DOHH2 (cell line): Measurements from ENCODE around the gene SUN3.
A peak's percentile ranks its signal among the peaks of the same experiment; 100 is the strongest.
"Not testable (repeated sequence)": the region's sequence is repeated elsewhere in the genome, so short reads cannot be mapped to it uniquely, and the experiment has no call there.

Source experiments
- H3F3A ChIP-seq: fragments of 200-600 bp; sonication (generic), shearing (Covaris generic); 2 replicates; pipeline ENCODE4 v1.6.0; 2016; ENCODE audit warnings: antibody characterized with exemption, mild to moderate bottlenecking; ENCODE audit not compliant: control insufficient read depth, insufficient read depth
- H3K27ac ChIP-seq: fragments of 200-600 bp; sonication (generic); 2 replicates; pipeline ENCODE4 v1.5.1; 2014; ENCODE audit warnings: low read depth, mild to moderate bottlenecking, low read length, moderate library complexity
- H3K27me3 ChIP-seq: fragments of 200-600 bp; sonication (generic); 2 replicates; pipeline ENCODE4 v1.6.1; 2014; ENCODE audit warnings: mild to moderate bottlenecking, low read length, mixed read lengths; ENCODE audit not compliant: control insufficient read depth
- H3K36me3 ChIP-seq: fragments of 200-600 bp; sonication (generic); 2 replicates; pipeline ENCODE4 v1.6.1; 2014; ENCODE audit warnings: mild to moderate bottlenecking, low read length, moderate library complexity, mixed read lengths; ENCODE audit not compliant: control insufficient read depth
- H3K4me1 ChIP-seq: fragments of 200-600 bp; sonication (generic); 2 replicates; pipeline ENCODE4 v1.6.1; 2014; ENCODE audit warnings: mild to moderate bottlenecking, low read length, mixed read lengths; ENCODE audit not compliant: control insufficient read depth
- H3K4me2 ChIP-seq: fragments of 200-600 bp; sonication (generic); 2 replicates; pipeline ENCODE4 v1.6.0; 2014; ENCODE audit warnings: mild to moderate bottlenecking, low read length, moderate library complexity
- H3K4me3 ChIP-seq: fragments of 200-600 bp; sonication (generic); 2 replicates; pipeline ENCODE4 v1.5.1; 2014; ENCODE audit warnings: mild to moderate bottlenecking, low read length, mixed read lengths
- H3K79me2 ChIP-seq: fragments of 200-600 bp; sonication (generic); 2 replicates; pipeline ENCODE4 v1.6.1; 2014; ENCODE audit warnings: mild to moderate bottlenecking, low read length, mixed read lengths; ENCODE audit not compliant: control insufficient read depth
- H3K9me2 ChIP-seq: fragments of 200-600 bp; sonication (generic); replicated peaks from 2 replicates; pipeline ENCODE4 v1.6.1; 2014; ENCODE audit warnings: mild to moderate bottlenecking, low read length, mixed read lengths; ENCODE audit not compliant: control insufficient read depth
- H3K9me3 ChIP-seq: fragments of 200-600 bp; sonication (generic); 2 replicates; pipeline ENCODE4 v1.6.1; 2014; ENCODE audit warnings: antibody characterized with exemption, low read length, mixed read lengths; ENCODE audit not compliant: control insufficient read depth, insufficient read depth
- H4K20me1 ChIP-seq: fragments of 200-600 bp; sonication (generic); 2 replicates; pipeline ENCODE4 v1.6.0; 2014; ENCODE audit warnings: low read depth, mild to moderate bottlenecking, antibody characterized with exemption, low read length, moderate library complexity; ENCODE audit not compliant: control insufficient read depth, insufficient read depth
- CTCF ChIP-seq: fragments of 200-600 bp; sonication (generic); IDR thresholded peaks from one replicate; pipeline ENCODE4 v1.5.1; 2014; ENCODE audit warnings: antibody characterized with exemption, mild to moderate bottlenecking, low read depth, low read length; ENCODE audit not compliant: poor library complexity, severe bottlenecking
- EZH2phosphoT487 ChIP-seq: fragments of 200-600 bp; sonication (generic); IDR thresholded peaks from 2 replicates; pipeline ENCODE4 v1.6.1; 2017; ENCODE audit warnings: borderline replicate concordance, mild to moderate bottlenecking, antibody characterized with exemption, low read length, moderate library complexity, mixed read lengths

The SUN3 gene

GRCh38 chr7:47982610-47983009 lies 46.3 kb downstream of the SUN3 start:
- no peaks in the 10 kb centered on the region for H4K20me1 ChIP-seq
- peaks cover 14% of the 10 kb centered on the region for H3K36me3 ChIP-seq
- TF ChIP-seq EZH2phosphoT487 (no peak), CTCF (no peak)
- H3K4me2 ChIP-seq = no peak overlapping the region
- no peaks in the 10 kb centered on the region for H3K9me3 ChIP-seq
- no peaks in the 10 kb centered on the region for H3K9me2 ChIP-seq
- peaks cover 14% of the 10 kb centered on the region for H3K79me2 ChIP-seq
- no peak overlapping the region for H3K4me3 ChIP-seq
- no peaks in the 10 kb centered on the region for H3K27me3 ChIP-seq
- H3K27ac ChIP-seq = no peak overlapping the region
- peaks cover 18% of the 10 kb centered on the region for H3F3A ChIP-seq
- H3K4me1 ChIP-seq = peaks cover 17% of the 10 kb centered on the region

GRCh38 chr7:47980648-47981047 lies 48.3 kb downstream of the SUN3 start:
- Histone ChIP-seq H3K4me1 (peaks cover 17% of the 10 kb centered on the region), H3K79me2 (peaks cover 22% of the 10 kb centered on the region)
- H3K9me2 ChIP-seq = not testable (repeated sequence)

GRCh38 chr7:47979832-47980181 lies 49.1 kb downstream of the SUN3 start:
- peak overlapping the region; percentile 69 for H3K27ac ChIP-seq
- TF ChIP-seq EZH2phosphoT487 = no peak
- no peak for TF ChIP-seq CTCF
- H4K20me1 ChIP-seq = no peaks in the 10 kb centered on the region
- peaks cover 18% of the 10 kb centered on the region for H3F3A ChIP-seq
- no peaks in the 10 kb centered on the region for H3K9me3 ChIP-seq
- H3K36me3 ChIP-seq = peaks cover 40% of the 10 kb centered on the region
- H3K9me2 ChIP-seq = no peaks in the 10 kb centered on the region
- H3K4me3 ChIP-seq = peak overlapping the region; percentile 76
- peaks cover 17% of the 10 kb centered on the region for H3K4me1 ChIP-seq
- no peaks in the 10 kb centered on the region for H3K27me3 ChIP-seq
- H3K4me2 ChIP-seq = peak overlapping the region; percentile 67
- H3K79me2 ChIP-seq = peaks cover 22% of the 10 kb centered on the region

More at GRCh38 chr7:47980648-47981047, 48.3 kb downstream of the SUN3 start:
- not testable (repeated sequence) for H3K4me3 ChIP-seq, H4K20me1 ChIP-seq, H3K9me3 ChIP-seq, H3K27me3 ChIP-seq, H3K27ac ChIP-seq, H3K4me2 ChIP-seq
- Histone ChIP-seq H3K36me3 (peaks cover 33% of the 10 kb centered on the region), H3F3A (peaks cover 18% of the 10 kb centered on the region)

- H3F3A ChIP-seq = peaks cover 18% of the 10 kb centered on the region
- H3K4me2 ChIP-seq = peak within 1 kb of the TSS; percentile 67
- TF ChIP-seq EZH2phosphoT487 (no peak), CTCF (no peak)
- peaks cover 22% of the 10 kb centered on the region for H3K79me2 ChIP-seq
- peaks cover 17% of the 10 kb centered on the region for H3K4me1 ChIP-seq
- H4K20me1 ChIP-seq = no peaks in the 10 kb centered on the region
- no peaks in the 10 kb centered on the region for H3K9me2 ChIP-seq
- H3K9me3 ChIP-seq = no peaks in the 10 kb centered on the region
- H3K4me3 ChIP-seq = peak within 1 kb of the TSS; percentile 76
- H3K27me3 ChIP-seq = no peaks in the 10 kb centered on the region
- peak within 1 kb of the TSS; percentile 69 for H3K27ac ChIP-seq
- H3K36me3 ChIP-seq = peaks cover 45% of the 10 kb centered on the region
Observed at GRCh38 chr7:47979145-47979831, 49.6 kb downstream of the SUN3 start, which contains the start of gene HUS1. Gene HUS1 (minus strand): TSS chr7:47979615. CDS start chr7:47979519, 96 bp downstream.
